ENCODE measurements around the gene R3HDM1. TPM values are rescaled to one million over a fixed set of nuclear protein-coding genes. Genes with fewer than 3 reads are reported as not detected.
A peak's percentile ranks its signal among the peaks of the same experiment; 100 is the strongest.

R3HDM1 gene
- total and polyA plus RNA-seq, 12 donors: 9.4 to 42.7 (median 20.9) TPM

GRCh38 chr2:135741395-135742324 lies 210.4 kb downstream of the R3HDM1 start, which contains the start of gene UBXN4:
UBXN4 (plus strand) TSS chr2:135741855; CDS start chr2:135741930, 75 bp downstream.
- TF ChIP-seq POLR2A (IDR thresholded peaks at IDR 0.05): peak; percentile 94 to 98
- peak in 5 of 6 experiments; percentile 34 to 57 (median 47) for TF ChIP-seq CTCF (IDR thresholded peaks at IDR 0.05)

GRCh38 chr2:135742325-135742757 lies 211.1 kb downstream of the R3HDM1 start:
- TF ChIP-seq POLR2A (IDR thresholded peaks at IDR 0.05): peak; percentile 54 to 88
- TF ChIP-seq CTCF (IDR thresholded peaks at IDR 0.05): no peak
- peak overlapping the region; percentile 52 to 90 (median 70) for H3K4me3 ChIP-seq
- intact Hi-C loops (cut with DNase I): no loop called here
- peak overlapping the region; percentile 98 to 100 (median 100) for H3K27ac ChIP-seq
- H3K9me3 ChIP-seq (replicated peaks in 1 of 3): no peaks in the 10 kb centered on the region
- WGBS, 4 donors: 0 to 1% (median 0%) methylated on average over 9 to 34 of the region's 34 CpGs
- H3K27me3 ChIP-seq: no peaks in the 10 kb centered on the region
- H3K36me3 ChIP-seq (replicated peaks in 1 of 2): no peaks in the 10 kb centered on the region
- DNase-seq: peak; percentile 35 to 70 (median 48)
- peaks cover 5 to 31% of the 10 kb centered on the region in 2 donors for H3K4me1 ChIP-seq (replicated peaks in 1 of 2)

More at GRCh38 chr2:135741395-135742324, 210.4 kb downstream of the R3HDM1 start, which contains the start of gene UBXN4:
- H3K4me1 ChIP-seq (replicated peaks in 1 of 2): peaks cover 5 to 31% of the 10 kb centered on the region in 2 donors
- H3K27ac ChIP-seq: peak within 1 kb of the TSS; percentile 98 to 100 (median 100)
- DNase-seq: peak; percentile 97 to 99 (median 98)
- H3K4me3 ChIP-seq: peak within 1 kb of the TSS; percentile 52 to 90 (median 70)
- 1% methylated on average over 50 to 93 of the region's 93 CpGs for WGBS, 4 donors
- H3K27me3 ChIP-seq: no peaks in the 10 kb centered on the region
- H3K9me3 ChIP-seq (replicated peaks in 1 of 3): no peaks in the 10 kb centered on the region
- intact Hi-C loops (cut with DNase I): no loop called here
- H3K36me3 ChIP-seq (replicated peaks in 1 of 2): no peaks in the 10 kb centered on the region

GRCh38 chr2:135743860-135744259 lies 212.6 kb downstream of the R3HDM1 start:
- Histone ChIP-seq H3K9me3 (replicated peaks in 1 of 3) (no peaks in the 10 kb centered on the region), H3K27ac (peak overlapping the region in 1 of 5 donors; percentile 24), H3K36me3 (replicated peaks in 1 of 2) (peaks cover 0 to 15% of the 10 kb centered on the region in 2 donors), H3K4me3 (peak overlapping the region in 1 of 4 donors; percentile 90), H3K27me3 (no peaks in the 10 kb centered on the region), H3K4me1 (replicated peaks in 1 of 2) (peaks cover 5 to 31% of the 10 kb centered on the region in 2 donors)
- no peak for TF ChIP-seq POLR2A (IDR thresholded peaks at IDR 0.05)
- no peak for TF ChIP-seq CTCF (IDR thresholded peaks at IDR 0.05)
- DNase-seq: no peak
- 87 to 91% (median 91%) methylated on average over 1 of the region's 1 CpG for WGBS, 4 donors
- intact Hi-C loops (cut with DNase I): no loop called here

GRCh38 chr2:135744760-135745314 lies 213.6 kb downstream of the R3HDM1 start:
- WGBS, 4 donors: 85 to 89% (median 87%) methylated on average over 5 of the region's 5 CpGs
- H3K27me3 ChIP-seq: no peaks in the 10 kb centered on the region
- H3K36me3 ChIP-seq (replicated peaks in 1 of 2): peaks cover 0 to 19% of the 10 kb centered on the region in 2 donors
- no peaks in the 10 kb centered on the region for H3K9me3 ChIP-seq (replicated peaks in 1 of 3)
- no peak overlapping the region for H3K4me3 ChIP-seq
- DNase-seq: peak in 2 of 7 donors; percentile 15 to 52
- H3K27ac ChIP-seq: no peak overlapping the region
- intact Hi-C loops (cut with DNase I): no loop called here
- TF ChIP-seq CTCF (IDR thresholded peaks at IDR 0.05) (no peak), POLR2A (IDR thresholded peaks at IDR 0.05) (no peak)
- peaks cover 5 to 31% of the 10 kb centered on the region in 2 donors for H3K4me1 ChIP-seq (replicated peaks in 1 of 2)
